Tibial nerve (tissue), 3 donors: Measurements from ENCODE around the gene GARIN5A.

ENCODE experiments used
- CTCF ChIP-seq, 5 experiments: fragments of 200-600 bp in 3 of 5; fragments of 450-650 bp in 2 of 5; sonication (generic) in 3 of 5; IDR thresholded peaks; one replicate each; pipeline ENCODE4 v1.5.1; 2016 to 2019; ENCODE audit warnings: antibody characterized with exemption in 5 of 5, mild to moderate bottlenecking in 3 of 5, moderate library complexity in 2 of 5
- POLR2A ChIP-seq, 2 donors: fragments of 450-650 bp; IDR thresholded peaks; one replicate each; pipeline ENCODE4 v1.6.1; 2017; ENCODE audit warnings: antibody characterized with exemption in 2 of 2, mild to moderate bottlenecking in 2 of 2, moderate library complexity in 2 of 2

- TF ChIP-seq CTCF (IDR thresholded peaks at IDR 0.05) (no peak), POLR2A (IDR thresholded peaks at IDR 0.05) (no peak)
Measured at GRCh38 chr19:50506700-50507099, 30.1 kb upstream of the GARIN5A start.
